ENCODE measurements around the gene OSBPL1A.

GRCh38 chr18:24234330-24234729, 163.3 kb downstream of the OSBPL1A start:
- TF ChIP-seq CTCF (IDR thresholded peaks at IDR 0.05), result no peak
- no peak for TF ChIP-seq POLR2A (IDR thresholded peaks at IDR 0.05)
